Activated gamma-delta T cell treated with Interleukin-2 at 50 U/mL for 16 hours (primary cell): ENCODE data around the gene FAM174B.
"Not testable (repeated sequence)": the region's sequence is repeated elsewhere in the genome, so short reads cannot be mapped to it uniquely, and the experiment has no call there.

Source experiments
- DNase-seq: peaks from one replicate; pipeline ENCODE4 v3.0.0-alpha.2; 2020

Gene FAM174B

DNA sequence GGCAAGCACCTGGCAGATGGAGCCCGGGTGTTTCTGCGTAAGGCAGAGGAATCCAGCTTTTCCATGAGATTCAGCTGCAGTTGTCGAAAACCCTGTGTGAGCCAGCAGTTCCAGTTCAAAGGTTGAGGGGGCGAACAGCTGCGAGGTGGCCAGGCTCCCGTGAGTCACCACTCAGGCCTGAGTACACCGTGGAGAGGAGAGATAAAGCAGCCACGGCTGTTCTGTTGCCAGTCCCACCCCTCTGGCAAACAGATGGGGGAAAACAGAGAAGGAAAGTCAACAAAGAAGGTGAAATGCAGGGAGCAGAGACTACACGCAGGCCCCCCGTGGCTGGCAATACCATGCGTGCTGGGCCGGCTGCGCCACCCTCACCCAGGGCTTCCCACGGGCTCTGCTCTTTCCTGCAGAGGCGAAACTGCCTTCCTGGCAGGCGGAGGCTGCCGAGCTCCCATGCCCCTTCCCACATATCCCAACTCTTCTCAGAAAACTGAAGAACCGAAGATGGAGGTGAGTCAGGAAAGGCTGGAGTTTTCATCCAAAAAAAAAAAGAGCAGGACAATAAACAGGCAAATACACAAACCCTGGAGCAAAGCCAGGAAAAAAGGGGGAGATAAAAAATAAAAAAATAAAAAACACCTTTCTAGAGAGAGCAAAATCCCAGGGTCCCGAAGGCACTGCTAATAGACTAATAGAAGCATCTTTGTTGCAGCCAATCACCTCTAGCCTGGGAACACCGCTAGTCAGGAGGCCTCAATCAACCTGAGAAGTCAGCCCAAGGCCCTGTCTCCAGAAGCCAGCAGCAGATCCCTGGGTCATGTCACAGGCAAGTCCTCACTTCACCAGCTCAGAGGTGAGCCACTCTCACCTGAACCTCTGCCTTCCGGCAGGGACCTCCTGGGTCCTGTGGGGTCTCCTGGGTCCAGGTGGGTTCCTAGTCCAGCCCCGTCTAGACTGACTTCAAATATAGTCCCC is 37.7 kb downstream of the FAM174B start:
- DNase-seq: no peak

- no peak for DNase-seq
Observed at GRCh38 chr15:92616621-92617548, 38.7 kb downstream of the FAM174B start.

GRCh38 chr15:92614791-92615785 is 40.5 kb downstream of the FAM174B start:
- no peak for DNase-seq

- DNase-seq: no peak
Observed at GRCh38 chr15:92614301-92614700, 41.3 kb downstream of the FAM174B start.

DNA sequence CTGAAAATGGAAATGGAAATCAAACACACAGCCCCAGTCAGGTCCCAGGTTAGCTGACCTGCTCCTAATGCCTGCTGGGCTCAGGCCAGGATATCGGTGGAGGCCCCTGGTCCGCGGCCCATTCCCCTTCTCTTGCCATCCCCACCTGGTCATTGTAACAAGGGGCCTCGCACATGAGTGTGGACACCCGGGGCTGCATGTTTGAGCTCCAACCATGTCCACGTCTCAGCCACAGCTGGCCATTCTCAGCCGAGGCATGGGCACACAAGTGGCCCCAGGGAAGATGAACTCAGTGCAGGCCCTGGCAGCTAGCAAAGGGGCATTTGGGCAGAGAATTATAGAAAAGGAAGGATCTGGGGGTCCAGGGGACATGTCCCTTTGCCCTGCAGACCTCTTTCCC is 41.7 kb downstream of the FAM174B start:
- DNase-seq: no peak

- DNase-seq: no peak
Observed at GRCh38 chr15:92612891-92613290, 42.7 kb downstream of the FAM174B start.

GRCh38 chr15:92611995-92612745 is 43.4 kb downstream of the FAM174B start:
- no peak for DNase-seq

DNA sequence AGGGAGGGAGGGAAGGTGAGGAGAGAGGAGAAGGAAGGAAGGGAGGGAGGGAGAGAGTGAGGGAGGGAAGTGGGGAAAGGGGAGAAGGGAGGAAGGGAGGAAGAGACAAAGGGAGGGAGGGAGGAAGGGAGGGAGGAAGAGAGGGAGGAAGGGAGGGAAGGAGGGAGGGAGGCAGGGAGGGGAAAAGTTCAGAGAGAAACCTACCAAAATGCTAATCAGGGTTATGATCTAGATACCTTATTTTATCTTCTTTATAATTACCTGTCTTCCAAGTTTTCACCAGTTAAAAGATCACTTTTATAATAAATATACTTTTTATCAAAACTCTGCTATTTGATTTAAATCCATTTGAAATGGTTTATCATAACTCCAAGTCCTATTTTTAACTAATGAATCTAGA is 44.4 kb downstream of the FAM174B start:
- no peak for DNase-seq

GRCh38 chr15:92610101-92610520 is 45.5 kb downstream of the FAM174B start:
- DNase-seq: no peak

GRCh38 chr15:92608866-92609700 is 46.5 kb downstream of the FAM174B start:
- no peak for DNase-seq

GRCh38 chr15:92606836-92607150 is 48.8 kb downstream of the FAM174B start:
- DNase-seq: not testable (repeated sequence)

- no peak for DNase-seq
Observed at GRCh38 chr15:92606126-92606835, 49.3 kb downstream of the FAM174B start.

DNA sequence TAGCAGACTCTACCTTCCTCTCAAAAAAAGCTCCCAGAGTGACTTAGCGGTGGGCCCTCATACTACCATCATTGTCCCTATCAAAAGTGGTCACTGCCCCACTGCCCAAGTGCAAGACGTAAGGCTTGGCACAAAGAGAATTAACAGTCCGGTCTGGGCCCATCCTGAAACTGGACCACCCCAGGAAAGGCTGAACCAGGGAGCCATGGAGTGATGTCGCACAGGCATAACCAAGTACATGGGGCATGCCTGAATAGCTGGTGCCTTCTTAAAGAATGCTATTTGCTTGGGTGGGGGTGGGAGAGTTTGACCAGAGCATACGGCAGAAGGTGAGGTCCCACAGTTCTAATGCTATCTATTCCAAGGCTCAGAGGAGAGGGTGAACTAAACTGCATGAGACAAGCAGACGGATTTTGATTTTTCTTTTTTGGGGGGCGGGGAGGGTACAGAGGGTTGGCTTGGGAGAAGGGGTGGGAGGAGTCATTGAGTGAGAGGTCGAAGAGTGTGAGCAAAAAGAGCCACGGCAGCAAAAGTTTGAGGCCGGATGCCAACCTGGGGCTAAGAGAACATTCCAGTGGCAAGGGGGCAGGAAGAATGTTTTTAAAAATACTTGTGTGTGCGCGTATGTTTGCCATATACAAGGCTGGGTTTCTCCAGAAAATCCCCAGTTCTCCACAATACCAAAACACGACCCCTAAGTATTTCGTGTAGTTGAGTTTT is 50.2 kb downstream of the FAM174B start:
- DNase-seq: no peak

DNA sequence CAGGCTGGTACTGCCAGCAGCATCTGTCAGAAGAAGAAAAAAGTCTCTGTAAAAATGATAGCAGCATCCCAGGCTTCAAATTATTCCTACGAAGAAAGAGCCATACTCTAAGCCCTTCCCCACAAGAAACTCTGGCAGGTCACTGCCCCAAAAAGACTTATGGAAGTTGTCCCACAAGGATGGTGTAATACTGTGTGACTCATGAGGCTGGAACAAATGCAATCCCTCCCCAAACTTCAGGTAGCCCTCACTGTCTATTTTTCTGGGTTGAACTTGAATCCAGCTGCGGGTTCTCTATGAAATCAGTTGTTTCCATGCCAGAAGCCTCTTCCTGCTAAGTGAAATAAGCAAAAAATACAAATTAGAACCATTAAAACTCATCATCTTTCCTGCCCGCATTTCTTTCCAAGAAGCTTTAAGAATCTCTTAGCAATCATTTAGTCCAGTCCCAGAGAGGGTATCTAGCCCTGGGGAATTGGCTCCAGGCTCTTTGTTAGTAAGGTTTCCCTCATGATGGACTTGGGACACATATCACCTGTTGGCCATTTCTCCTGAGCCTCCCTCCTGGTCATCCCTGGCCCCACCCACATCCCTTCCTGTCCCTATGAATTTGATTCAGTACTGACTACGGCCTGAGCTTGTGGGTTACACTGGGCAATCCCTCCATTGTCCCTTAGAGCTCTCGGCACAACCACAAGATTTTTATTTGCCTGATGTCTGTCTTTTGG is 51.7 kb downstream of the FAM174B start:
- DNase-seq: no peak

- no peak for DNase-seq
Observed at GRCh38 chr15:92603278-92603677, 52.3 kb downstream of the FAM174B start.

DNA sequence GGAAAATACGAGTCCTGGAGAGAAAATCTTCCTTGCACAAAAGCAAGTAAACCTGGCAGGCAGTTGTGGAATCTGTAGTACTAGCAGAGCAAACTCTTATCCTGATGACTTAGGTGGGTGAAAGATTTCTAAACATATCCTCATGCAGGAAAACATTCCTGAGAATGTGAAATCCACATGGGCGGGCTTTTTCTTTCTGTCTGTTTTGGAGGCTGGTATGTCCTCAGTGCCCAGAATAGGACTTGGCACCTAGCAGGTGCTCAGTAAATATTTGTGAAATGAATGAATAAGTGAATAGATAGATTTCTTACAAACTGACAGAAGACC is 53.3 kb downstream of the FAM174B start:
- DNase-seq: no peak

DNA sequence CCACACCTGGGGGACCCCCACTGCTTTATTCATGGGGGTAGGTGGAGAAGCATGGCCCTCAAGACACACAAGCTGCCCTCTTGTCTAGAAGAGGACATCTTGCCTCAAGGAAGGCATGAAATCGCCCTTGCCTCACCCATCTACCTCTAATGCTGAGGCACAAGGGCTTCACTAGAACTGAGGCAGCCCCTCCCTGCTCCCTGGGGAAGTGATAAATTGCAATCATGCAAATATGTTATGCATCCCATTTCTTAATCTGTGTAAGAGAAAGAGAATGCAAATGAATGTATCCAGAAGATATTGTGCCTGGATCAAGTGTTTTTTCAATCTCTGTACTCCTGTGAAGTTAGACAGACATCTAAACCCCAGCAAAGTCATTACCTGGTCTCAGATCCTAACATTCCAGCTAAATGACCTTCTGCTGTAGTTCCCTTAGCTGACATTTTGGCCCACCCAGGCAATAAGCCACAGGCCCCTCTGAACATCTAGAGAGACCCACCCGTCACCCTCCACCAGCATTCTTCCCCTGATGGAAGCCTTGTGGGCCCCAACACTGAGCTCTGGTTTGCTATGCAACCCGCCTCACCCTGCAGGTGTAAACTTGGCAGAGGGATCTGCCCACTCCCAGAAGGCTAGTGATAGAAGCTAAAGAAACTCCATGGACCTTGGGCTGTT is 53.8 kb downstream of the FAM174B start:
- no peak for DNase-seq

DNA sequence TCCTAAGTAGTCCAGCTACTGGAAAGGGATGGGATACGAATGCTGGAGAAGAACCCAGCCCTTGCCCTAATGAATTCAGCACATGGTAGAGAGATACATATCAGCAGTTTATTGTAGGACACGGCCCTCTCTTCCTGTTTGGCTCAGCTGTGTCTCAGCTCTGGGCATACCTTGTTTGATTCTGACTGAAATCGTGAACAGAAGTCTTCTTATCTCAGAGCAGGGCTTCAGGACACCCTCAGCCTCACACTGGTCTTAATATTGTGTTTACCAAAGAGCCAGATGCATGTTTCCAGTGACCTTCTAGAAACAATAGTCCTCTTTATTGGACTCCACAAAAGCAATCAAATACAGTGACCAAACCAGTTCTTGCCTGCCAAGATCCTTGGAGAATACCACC is 54.7 kb downstream of the FAM174B start:
- DNase-seq: no peak
